Measurements from ENCODE around the gene QSOX2.

Gene QSOX2

DNA sequence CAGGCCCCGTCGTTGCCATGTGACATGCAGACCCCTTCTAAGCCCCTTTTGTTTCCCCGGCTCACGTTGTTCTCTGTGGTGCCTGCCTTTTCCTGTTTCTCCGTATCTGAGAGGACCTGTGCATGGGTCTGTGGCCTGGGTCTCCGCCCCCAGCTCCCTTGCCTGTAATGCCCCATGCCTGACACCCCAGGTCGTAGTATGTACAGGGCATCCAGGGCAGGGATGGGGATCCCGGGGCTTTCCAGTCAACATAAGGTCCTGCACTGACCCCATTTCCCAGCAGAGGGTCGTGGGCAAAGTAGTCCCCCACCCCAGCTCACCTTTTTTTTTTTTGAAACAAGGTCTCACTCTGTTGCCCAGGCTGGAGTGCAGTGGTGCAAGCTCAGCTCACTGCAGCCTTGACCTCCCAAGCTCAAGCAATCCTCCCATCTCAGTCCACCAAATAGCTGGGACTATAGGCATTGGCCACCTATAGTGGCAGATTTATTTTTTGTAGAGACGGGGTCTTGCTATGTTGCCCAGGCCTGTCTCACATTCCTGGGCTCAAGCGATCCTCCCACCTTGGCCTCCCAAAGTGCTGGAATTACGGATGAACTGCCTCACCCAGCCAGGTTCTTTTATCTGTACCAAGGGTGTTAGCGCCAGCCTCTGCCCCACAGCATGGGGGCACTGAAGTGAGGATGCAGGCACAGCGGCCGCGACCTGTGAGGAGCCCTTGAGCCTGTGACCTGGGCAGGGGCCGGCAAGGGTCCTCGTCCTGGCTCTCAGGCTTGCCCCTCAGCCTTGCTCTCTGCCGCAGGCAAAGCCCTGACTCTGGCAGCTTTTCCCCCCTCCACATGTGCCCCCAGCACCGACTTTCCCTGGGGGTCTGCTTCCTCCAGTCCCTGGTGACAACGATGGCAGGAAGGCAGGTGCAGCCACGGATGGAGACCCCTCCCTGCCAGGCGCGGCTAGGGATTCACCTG is 19.1 kb upstream of the QSOX2 start:
- DNase-seq = no peak

DNA sequence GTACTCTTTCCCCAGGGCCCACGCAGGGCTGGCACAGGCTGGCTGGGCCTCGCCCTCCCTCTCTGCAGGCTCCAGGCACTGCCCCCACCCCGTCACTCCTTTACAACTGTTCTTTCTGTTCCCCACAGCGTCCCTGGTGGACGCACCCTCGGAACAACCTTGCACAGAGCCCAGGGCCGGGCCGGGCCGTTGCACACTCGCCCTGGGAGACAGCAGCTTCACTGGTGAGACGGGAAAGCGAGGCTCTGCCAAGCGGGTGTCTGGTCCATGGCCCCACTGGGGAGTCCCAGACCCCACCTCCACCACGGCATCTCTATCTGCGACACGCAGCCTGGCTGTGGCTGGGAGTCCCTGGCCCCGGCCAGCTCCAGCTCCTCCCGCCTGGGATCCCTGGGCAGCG is 18.4 kb upstream of the QSOX2 start:
- no peak for DNase-seq

DNA sequence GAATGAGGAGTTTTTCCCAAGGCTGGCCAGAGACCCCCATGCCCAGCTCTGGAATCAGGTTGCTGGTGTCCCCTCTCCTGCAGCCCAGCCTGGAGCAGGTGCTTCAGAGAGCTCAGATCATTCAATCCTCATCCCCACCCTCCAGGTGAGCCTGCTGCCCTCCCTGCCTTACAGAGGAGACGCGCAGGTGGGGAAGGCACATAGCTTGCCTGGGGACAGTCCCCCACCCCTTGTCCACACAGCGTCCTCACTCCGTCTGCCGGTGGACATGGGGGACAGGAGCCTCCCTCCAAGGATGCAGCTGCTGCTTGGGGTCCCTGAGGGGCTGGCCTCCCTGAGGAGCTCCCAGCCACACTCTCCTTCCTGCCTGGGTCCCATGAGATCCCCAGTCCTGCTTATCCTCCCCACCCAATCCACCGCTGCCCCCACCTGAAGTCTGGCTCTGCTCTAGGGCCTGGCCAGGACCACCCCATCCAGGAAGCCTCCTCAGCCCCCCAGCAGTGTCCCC is 17.1 kb upstream of the QSOX2 start:
- no peak for DNase-seq

DNA sequence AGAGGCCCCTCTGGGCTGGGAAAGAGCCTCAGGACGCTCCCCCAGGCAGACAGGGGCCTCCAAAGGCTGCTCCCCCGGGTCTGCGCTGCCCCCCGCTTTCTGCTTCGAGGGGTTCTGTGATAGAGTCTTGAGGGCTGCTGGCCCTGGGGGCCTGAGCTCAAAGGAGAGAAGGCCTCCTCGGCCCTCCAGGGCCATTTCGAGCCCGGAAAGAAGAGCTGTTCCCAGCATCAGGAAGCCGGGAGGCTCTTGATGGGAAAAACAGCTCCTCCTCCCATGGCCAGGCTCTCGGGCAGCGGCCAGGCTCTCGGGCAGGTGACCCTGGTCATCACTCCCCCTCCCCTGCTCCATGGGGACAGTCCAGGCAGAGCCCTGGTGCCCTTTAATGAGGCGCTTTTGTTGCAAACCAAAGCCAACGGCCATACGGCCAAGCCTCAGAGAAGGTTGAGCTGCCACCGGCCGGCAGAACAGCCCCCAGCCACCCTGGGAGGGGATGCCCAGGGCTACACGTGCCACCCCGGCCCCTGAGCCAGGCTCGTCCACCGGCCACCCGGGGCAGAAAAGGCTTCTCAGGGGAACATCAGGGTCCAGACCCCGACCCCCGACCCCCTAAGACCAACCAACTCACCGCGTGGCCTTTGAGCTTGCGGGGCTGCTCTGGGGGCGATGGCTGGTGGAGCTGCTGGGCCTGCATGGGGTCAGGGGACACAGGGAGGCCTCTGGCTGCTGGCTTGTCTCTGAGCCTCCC is 16.2 kb upstream of the QSOX2 start:
- no peak for DNase-seq

DNA sequence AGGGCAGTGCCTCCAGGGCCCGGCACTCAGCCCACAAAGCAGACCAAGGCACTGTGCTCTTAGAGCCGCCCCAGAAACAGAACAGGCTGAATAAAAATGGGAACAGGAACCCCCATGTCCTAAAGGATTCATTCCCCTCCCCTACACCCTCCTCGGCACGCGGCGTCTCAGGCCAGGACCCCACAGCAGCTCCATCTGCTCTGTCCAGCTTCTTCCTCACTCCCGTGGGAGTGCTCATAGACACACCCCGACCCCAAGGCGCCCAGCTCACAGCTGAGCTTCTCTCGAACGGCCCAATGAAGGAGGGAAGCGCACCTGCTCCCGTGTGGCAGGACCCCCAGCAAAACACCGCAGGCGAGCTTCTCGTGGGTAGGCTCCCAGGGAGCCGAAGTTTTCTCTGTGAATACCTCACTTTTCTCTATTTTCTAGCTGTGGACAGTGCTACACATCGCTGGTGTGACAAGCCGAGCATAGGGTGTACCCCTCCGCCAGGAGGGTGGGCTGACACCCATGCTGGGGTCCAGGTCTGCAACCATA is 15.4 kb upstream of the QSOX2 start:
- no peak for DNase-seq

DNA sequence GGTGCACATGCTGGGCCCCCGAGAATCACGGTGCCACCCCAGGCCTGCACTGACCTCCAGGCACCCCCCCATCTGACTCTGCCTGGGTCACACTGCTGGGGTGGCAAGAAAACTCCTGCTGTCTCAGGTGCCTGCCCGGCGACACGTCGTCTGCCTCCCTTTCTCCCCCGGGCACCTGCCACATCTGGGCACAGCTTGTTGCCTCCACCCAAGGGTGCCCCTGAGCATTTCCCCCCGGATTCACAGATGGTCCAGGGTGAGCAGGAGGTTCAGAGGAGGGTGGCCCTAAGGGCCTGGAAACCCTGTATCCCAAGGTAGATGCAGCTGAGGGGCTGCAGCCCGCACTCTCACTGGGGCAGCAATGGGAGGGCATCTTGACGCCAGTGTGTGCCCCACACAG is 14.9 kb upstream of the QSOX2 start:
- DNase-seq = no peak

DNA sequence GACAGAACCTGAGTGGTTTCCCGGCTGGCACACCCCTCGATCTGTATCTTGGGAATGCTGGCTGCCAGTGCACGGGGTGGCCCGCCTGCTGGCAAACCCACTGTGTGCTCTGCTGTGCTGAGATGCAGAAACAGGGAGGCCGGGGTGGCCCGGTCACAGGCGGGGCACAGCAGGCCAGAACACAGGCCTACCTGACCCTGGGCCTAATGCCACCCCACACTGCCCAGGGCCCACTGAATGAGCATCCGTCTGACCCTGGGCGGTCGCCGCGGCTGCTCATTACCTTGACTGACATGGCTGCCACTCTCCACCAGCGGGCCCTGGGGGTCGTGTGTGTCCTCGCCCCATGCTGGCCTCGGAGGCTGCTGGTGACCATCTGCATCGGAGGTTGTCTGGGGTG is 14.2 kb upstream of the QSOX2 start:
- no peak for DNase-seq

DNA sequence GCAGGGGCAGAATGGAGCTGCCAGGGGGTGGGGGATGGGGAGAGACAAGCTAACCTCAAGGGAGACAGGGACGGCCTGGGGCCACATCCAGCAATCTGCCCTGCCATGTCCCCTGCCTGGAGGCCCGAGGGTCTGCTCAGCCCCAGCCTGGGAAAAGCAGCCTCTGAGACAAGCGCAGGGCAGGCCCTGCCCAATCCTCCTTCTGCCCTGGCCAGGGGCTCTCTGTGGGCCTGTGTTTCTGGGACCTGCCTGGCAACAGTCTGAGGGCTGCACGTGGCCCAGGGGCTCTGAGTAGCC is 13.9 kb upstream of the QSOX2 start:
- DNase-seq = no peak

DNA sequence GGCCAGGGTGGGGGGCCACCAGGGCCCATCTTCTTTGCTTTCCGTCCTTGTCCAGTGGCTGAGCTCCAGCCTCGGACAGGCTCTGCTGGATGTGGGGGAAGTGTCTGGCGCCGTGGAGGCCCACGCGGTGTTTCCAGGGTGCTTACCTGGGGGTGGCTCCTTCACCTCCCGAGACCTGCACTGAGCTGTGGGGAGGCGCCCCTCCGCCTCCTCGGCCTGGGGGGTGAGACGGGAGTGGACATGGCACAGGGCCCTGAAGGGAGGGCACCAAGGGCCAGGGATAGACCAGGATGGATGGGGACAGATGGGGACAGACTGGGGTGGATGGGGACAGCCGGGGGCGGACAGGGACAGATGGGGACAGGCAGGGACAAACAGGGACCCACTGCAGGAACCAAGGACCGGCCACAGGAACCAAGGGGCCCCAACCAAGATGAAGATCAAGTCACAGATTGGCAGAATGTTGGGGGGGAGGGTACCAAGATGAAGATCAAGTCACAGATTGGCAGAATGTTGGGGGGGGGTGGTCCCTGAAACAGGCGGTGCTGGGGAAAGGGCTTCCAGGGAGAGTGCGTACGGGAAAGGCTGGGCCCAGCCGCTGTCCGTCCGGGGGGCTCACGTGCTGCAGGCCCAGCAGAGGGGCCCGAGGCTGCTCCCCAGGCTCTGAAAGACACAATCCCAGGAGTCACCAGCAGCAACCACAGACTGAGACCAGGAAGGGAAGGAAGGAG is 13.3 kb upstream of the QSOX2 start:
- no peak for DNase-seq

DNA sequence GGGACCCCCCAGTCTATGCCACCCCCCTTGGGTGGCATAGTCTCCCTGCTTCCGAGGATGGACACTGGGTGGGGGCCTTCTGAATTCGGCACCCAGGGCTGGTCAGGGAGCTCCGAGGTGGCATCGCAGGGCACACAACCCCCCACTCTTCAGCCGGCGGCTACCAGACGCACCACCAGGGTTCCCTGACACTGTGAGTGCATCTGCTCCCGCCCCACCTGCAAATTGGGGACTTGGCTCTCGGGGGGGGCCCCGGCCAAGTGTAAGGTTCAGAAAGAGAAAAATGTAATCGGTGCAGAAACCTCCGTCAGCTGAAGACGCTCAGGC is 12.7 kb upstream of the QSOX2 start:
- DNase-seq = no peak

DNA sequence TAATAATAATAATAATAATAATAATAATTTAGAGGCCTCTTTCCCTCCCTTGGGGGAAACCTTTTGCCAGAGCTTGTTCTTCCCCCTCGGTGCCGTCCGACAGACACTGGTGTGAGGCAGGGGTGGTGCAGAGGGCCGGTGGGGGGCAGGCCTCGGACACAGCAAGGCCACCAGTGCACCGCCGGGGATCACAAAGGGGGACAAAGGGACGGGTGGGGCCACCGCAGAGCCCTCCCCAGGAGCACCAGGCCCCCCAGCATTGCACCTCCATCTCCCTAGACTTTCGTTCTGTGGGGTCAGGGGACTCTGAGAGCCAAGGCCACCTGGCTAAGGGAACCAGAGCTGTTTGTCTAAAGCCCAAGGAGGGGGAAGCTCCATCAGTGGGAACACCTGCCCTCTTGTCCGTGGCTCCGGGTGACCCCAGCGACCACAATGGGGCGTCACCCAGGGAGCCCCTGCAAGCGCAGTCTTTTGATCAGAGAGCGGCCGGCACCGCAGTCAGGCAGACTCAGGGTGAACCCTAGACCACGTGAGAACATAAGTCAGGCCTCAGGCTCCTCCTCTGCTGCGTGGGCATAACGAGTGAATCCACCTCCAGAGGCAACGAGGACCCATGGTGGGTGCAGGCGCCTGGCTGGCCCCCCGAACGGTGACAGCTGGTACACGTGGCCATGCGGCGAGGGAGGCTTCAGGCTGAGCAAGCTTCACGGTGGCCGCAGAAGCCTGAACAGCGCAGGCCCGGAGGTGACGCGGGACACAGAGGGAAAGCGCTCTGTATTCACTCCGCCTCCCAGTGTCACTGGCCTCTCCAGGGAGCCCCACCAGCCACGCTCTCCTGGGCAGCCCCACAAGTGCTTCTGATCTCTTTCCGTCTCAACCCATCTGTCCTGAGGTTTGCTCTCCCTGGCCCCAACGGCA is 12.0 kb upstream of the QSOX2 start:
- no peak for DNase-seq

DNA sequence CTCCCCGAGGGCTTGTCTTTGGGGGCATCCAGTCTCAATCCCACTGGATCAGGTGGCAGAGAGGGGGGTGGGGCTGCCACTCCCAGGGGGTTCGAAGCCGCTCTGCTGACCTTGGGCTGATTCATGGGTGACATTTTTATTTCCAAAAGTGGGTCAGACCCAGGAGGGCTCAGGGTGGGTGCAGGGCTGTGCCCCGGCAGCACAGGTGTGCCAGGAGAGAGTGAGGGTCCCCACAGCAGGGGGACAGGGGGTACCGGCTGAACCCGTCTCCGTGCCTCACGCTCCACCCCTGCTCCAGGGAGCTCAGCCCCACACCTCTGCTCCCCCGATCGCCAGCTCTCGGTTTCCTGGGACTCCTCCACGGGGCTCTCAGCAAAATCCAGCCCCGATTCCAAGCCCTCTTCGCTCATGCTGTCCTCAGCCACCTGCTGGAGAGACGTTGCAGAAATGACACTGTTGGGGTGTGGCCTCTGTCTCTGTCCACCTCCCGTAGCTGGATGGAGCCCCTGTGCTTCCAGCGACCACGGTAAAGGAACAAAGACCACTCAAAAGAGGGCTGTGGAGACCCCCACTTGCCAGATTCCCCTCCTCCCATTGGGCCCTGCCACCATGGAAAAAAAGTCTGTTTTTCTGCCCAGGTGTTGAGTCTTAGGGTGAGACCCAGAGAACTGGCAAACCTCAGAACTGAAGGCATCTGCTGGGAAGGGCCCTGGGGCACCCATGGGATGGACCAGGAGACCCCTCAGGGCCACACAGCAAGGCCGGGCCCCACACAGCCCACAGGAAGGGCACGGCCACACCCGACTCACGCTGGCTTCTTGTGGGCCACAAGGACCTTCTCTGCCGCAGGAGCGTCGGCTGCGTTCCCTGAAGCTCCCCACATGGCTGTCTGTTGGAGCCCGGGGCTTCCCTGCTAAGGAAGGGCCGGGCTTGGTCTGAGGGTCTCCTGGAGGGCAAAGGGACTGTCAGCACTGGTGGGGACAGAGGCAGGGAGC is 10.6 kb upstream of the QSOX2 start:
- no peak for DNase-seq

DNA sequence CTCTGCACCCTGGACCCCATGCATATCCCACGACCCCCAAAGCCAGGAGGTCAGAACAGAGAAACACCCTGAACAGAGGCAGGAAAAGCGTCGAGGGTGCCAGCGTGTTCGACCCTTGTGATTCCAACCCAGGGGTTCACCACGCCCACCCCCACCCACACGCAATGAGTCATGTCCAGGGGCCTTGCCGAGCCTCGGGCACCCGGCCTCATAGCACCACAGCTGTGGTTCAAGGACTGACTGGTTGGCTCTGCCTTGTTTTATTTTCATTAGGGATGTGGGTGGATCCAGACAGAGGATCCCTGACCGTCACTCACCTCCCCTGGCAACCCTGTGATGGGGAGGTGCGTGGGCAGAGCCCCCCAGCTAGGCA is 9.5 kb upstream of the QSOX2 start:
- no peak for DNase-seq

DNA sequence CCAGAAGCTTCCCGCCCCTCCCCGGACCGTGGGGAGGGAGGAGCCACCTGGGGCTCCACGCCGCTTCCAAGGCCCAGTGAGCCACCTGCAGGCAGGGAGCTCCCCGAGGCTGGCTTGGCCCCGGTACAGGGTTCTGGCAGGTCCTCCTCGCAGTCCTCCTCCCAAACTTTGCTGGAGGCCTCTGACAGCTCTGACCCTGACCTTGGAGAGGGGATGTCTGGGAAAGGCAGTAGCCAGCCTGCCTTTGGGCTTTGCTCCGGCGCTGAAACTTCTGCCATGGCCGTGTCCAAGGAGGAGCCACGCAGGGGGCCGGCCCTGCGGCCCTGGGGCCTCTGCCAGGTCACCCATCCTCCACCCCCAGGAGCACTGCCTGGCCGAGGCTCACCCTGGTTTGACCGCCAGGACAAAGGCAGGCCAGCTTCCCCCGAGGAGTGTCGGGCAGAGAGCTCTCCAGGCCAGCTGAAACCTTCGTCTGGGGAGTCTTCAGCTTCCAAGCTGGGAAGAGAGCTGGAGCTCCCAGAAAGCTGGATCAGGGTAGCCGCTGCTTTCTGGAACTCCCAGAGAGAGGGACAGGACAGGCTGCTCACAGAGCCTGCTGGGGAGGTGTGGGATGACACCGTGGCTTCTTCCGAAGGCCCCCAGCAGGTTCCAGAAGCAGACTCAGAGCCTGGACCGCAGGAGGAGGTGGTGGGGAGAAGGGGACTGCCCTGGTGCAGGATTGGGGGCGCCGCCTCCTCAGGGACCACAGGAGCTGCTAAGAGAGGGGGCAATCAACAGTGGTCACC is 9.0 kb upstream of the QSOX2 start:
- no peak for DNase-seq

DNA sequence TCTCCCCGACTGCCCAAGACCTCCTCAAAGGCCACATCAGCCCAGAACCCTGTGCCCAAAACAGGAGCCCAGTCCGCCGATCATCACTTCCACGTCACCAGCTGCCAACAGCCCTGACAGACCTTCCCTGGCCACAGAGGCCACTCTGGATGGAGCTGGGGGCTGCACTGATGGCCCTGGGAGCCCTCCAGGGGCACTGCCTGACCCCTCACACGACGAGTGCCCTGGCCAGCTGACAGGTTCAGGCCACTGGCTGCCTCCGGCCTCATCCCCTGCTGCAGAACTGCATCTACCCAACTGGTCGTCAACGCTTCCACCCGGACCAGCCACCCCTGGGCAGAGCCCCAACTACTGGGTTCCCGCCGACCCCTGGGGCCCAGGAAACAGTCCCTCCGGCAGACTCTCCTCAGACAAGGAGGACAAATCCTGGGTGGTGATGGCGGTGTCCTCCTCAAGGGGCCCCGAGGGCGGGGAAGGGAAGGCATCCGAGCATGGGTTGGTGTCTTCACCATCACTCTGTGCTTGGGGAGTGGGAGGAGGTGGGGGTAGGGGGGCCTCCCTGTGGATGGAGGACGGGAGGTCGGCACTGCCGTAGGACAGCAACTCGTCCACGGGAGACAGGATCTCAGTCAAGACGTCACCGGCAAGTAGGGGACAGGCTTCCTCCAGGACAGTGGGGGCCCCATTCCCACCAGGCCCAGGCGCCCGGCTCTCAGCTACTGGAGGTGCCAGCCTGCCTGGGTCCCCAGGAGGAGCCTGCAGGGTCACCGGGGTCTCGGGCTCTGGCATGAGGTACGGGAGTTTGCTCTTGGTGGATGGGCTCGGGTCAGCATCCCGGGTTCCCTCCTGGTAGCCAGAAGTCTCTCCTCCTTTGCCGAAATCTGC is 7.9 kb upstream of the QSOX2 start:
- no peak for DNase-seq

DNA sequence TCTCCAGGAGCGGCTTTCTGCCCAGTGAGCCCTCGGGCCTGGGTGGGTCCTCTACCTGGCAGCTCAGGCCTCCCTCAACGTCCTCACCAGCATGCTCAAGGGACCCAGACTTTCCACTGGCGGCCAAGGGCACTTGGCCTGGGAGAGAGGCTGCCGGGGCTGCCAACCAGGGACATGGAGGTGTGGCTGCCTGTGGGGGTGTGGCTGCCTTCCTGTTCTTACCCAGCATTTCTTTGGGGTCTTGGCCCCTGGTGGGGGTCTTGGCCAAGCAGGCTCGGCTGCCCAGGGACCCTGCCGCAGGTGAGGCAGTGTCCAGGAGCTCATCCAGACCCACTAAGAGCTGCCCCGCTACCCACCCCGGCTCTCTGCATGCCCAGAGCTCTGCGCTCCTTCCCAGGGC is 7.2 kb upstream of the QSOX2 start:
- no peak for DNase-seq

DNA sequence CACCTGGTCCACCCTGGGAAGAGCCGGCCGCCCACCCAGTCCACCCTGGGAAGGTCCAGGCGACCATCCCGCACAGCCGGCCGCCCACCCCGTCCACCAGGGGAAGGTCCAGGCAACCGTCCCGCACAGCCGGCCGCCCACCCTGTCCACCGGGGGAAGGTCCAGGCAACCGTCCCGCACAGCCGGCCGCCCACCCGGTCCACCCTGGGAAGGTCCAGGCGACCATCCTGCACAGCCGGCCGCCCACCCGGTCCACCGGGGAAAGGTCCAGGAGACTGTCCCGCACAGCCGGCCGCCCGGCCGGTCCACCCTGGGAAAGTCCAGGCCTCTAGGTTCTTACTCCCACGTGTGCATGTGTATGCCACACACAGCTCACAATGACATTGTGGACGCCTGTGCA is 6.7 kb upstream of the QSOX2 start:
- no peak for DNase-seq

DNA sequence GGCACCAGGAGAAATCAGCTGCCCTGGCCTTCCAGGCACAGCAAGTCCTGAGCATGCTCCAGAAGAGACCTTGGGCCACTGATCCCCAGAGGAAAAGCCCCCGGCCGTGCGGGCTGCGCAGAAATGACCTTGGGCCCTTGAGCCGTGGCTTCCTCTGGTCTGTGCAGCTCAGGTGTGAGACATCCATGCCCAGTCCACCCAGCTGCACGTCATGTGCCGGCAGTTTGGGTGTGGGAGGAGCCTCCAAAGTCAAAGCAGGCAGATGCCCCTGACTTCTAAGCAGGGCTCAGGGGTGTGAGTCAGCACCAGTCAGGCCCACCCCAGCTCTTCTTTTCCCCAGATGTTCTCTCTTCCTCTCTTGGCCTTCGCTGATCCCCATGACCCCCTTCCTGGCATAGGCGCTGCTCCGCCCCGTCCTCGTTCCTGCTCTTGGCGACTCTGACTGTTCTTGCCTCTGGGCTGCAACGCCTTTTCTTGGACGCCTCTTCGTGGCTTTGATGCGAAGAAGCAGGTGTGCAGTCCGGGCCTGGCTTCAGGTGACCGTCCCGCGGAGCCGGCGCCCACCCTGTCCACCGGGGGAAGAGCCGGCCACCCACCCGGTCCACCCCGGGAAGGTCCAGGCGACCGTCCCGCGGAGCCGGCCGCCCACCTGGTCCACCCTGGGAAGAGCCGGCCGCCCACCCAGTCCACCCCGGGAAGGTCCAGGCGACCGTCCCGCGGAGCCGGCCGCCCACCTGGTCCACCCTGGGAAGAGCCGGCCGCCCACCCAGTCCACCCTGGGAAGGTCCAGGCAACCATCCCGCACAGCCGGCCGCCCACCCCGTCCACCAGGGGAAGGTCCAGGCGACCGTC is 5.9 kb upstream of the QSOX2 start:
- DNase-seq = no peak
